Prostate gland (tissue), 2 donors: ENCODE data around the gene SIPA1L3.

Experiments
- CTCF ChIP-seq, 4 experiments: fragments of 200-600 bp in 2 of 4; fragments of 450-650 bp in 2 of 4; sonication (generic) in 2 of 4; IDR thresholded peaks; 1 replicate in 3 of 4; 2 replicates in 1 of 4; pipeline ENCODE4 v1.5.1; 2016 to 2019; ENCODE audit warnings: antibody characterized with exemption in 4 of 4, mild to moderate bottlenecking in 2 of 4, moderate library complexity in 2 of 4
- POLR2A ChIP-seq: fragments of 450-650 bp; IDR thresholded peaks from one replicate; pipeline ENCODE4 v1.6.1; 2016; ENCODE audit warnings: antibody characterized with exemption, mild to moderate bottlenecking
- POLR2AphosphoS5 ChIP-seq: sonication (generic); formaldehyde crosslinking; IDR thresholded peaks from one replicate; pipeline ENCODE4 v1.6.1; 2017; ENCODE audit warnings: antibody characterized with exemption

DNA sequence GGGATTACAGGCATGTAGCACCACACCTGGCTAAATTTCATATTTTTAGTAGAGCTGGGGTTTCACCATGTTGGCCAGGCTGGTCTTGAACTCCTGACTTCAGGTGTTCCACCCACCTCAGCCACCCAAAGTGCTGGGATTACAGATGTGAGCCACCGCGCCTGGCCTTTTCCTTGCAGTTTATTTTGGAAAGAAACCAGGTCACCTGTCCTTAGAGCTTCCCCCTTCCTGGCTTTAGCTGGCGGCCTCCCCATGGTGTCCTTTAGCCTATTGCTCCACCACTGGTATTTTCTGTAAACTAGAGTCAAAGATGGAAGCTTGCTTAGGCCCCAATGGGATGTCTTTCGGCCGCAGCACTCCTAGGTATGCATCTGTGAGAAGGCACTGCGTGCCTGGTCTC lies 225.8 kb downstream of the SIPA1L3 start:
- TF ChIP-seq CTCF (IDR thresholded peaks at IDR 0.05): no peak
- TF ChIP-seq POLR2AphosphoS5: no peak
- no peak for TF ChIP-seq POLR2A
